ENCODE results near the gene HSF5. TPM values are rescaled to one million over a fixed set of nuclear protein-coding genes. Genes with fewer than 3 reads are reported as not detected.
"Not testable (repeated sequence)": the region's sequence is repeated elsewhere in the genome, so short reads cannot be mapped to it uniquely, and the experiment has no call there.

Gene HSF5
- total RNA-seq, 4 donors from 2014 or later = not detected

DNA sequence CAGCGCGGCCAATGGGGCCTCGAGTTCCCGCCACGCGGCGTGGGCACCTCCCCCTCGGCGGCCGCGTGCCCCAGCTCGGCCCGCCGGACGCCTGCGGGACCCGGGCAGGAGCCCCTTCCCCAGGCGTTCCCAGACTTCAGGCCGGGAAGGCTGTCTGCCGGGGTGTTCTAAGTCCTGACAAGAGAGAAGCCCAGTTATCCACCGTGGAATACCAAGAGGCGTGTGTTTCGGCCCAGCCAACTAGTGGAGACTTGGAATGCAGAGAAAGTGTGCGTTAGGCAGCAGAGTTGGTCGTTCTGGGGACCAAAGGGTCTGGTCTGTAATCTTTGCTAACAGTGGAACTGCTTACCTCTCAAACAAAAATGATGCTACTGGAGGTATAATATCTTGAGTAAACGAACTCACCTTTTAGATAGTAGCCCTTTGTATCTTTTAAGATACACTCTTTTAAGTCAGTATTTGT, 251 bp upstream of the HSF5 start:
- TF ChIP-seq POLR2A (IDR thresholded peaks at IDR 0.05) = no peak
- TF ChIP-seq, protein P1, sequence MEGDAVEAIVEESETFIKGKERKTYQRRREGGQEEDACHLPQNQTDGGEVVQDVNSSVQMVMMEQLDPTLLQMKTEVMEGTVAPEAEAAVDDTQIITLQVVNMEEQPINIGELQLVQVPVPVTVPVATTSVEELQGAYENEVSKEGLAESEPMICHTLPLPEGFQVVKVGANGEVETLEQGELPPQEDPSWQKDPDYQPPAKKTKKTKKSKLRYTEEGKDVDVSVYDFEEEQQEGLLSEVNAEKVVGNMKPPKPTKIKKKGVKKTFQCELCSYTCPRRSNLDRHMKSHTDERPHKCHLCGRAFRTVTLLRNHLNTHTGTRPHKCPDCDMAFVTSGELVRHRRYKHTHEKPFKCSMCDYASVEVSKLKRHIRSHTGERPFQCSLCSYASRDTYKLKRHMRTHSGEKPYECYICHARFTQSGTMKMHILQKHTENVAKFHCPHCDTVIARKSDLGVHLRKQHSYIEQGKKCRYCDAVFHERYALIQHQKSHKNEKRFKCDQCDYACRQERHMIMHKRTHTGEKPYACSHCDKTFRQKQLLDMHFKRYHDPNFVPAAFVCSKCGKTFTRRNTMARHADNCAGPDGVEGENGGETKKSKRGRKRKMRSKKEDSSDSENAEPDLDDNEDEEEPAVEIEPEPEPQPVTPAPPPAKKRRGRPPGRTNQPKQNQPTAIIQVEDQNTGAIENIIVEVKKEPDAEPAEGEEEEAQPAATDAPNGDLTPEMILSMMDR (IDR thresholded peaks at IDR 0.05 in 4 of 5, conservative IDR thresholded peaks at IDR 0.05 in 1 of 5) = no peak
- Histone ChIP-seq H3K4me3 (no peak overlapping the region), H3K9me3 (no peaks in the 10 kb centered on the region), H3K36me3 (peaks cover 0 to 45% of the 10 kb centered on the region in 2 donors), H3K4me1 (no peaks in the 10 kb centered on the region), H3K27me3 (no peaks in the 10 kb centered on the region), H3K27ac (no peak overlapping the region)
- ATAC-seq (no peak), DNase-seq (no peak)
- in situ Hi-C loops (cut with MboI; ENCODE audit: low sequenced_read_pairs in 4 of 4) = no loop called here
- intact Hi-C loops (cut with DNase I; ENCODE audit: low total_unique reads) = no loop called here

DNA sequence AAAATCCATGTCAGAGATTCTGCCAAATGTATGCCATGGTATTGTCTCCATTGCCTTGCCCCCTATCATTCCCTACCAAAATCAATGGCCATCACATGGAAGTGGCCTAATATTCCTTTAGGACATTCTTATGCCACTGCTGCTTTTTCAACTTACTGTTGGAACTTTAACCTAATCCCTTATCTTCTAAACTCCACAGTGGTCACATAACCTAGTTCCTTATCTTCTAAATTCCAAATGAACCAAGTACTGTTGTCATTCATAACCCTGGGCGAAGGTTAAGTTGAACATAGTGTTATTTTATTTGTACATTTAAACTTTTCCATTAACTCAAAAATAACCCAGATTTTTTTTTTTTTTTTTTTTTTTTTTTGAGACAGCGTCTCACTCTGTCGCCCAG, 3.6 kb downstream of the HSF5 start:
- Histone ChIP-seq H3K4me3 (no peak overlapping the region), H3K27me3 (no peaks in the 10 kb centered on the region), H3K9me3 (no peaks in the 10 kb centered on the region), H3K27ac (no peak overlapping the region), H3K36me3 (peaks cover 0 to 12% of the 10 kb centered on the region in 2 donors), H3K4me1 (no peaks in the 10 kb centered on the region)
- intact Hi-C loops (cut with DNase I; ENCODE audit: low total_unique reads) (no loop called here), in situ Hi-C loops (cut with MboI; ENCODE audit: low sequenced_read_pairs in 4 of 4) (no loop called here)
- DNase-seq (no peak), ATAC-seq (no peak)
- TF ChIP-seq, protein P1 (IDR thresholded peaks at IDR 0.05 in 4 of 5, conservative IDR thresholded peaks at IDR 0.05 in 1 of 5) = no peak
- TF ChIP-seq POLR2A (IDR thresholded peaks at IDR 0.05) = no peak

DNA sequence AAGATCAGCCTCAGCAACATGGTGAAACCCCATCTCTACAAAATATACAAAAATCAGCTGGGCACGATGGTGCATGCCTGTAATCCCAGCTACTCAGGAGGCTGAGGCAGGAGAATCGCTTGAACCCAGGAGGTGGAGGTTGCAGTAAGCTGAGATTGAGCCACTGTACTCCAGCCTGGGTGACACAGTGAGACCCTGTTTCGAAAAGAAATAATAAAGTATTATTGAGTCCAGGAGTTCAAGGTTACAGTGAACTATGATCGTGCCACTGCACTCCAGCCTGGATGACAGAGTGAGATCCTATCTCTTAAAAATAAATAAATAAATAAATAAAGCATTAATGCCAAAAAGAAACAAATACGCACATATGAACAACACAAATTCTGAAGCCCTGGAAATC, 6.4 kb downstream of the HSF5 start:
- H3K4me3 ChIP-seq; H3K27me3 ChIP-seq; ATAC-seq; in situ Hi-C loops (cut with MboI; ENCODE audit: low sequenced_read_pairs in 4 of 4); DNase-seq; H3K4me1 ChIP-seq; H3K9me3 ChIP-seq; H3K36me3 ChIP-seq; intact Hi-C loops (cut with DNase I; ENCODE audit: low total_unique reads); H3K27ac ChIP-seq: not testable (repeated sequence)

DNA sequence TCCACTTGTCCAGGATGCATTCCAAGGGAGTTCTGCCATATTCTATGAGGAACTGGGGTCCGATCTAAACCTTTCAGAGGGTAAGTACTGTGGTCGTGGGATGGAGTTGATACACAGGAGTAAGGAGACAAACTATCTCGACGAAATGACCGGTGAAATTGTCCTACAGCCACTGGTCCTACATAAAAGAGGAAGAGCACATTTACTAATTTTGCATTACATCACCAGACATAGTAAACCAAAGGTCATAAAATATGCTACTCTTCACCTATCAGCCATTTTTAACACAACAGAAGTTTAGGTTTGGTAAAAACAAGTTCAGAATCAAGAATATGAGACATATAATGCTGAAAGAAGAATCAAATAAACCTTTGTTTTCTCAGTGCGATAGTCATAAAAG, 8.1 kb downstream of the HSF5 start:
- Histone ChIP-seq H3K4me3 (no peak overlapping the region), H3K9me3 (no peaks in the 10 kb centered on the region), H3K27ac (no peak overlapping the region), H3K36me3 (no peaks in the 10 kb centered on the region), H3K27me3 (no peaks in the 10 kb centered on the region), H3K4me1 (no peaks in the 10 kb centered on the region)
- intact Hi-C loops (cut with DNase I; ENCODE audit: low total_unique reads) (no loop called here), in situ Hi-C loops (cut with MboI; ENCODE audit: low sequenced_read_pairs in 4 of 4) (no loop called here)
- DNase-seq (no peak), ATAC-seq (no peak)
- TF ChIP-seq POLR2A (IDR thresholded peaks at IDR 0.05) = no peak
- TF ChIP-seq, protein P1 (IDR thresholded peaks at IDR 0.05 in 4 of 5, conservative IDR thresholded peaks at IDR 0.05 in 1 of 5) = no peak

DNA sequence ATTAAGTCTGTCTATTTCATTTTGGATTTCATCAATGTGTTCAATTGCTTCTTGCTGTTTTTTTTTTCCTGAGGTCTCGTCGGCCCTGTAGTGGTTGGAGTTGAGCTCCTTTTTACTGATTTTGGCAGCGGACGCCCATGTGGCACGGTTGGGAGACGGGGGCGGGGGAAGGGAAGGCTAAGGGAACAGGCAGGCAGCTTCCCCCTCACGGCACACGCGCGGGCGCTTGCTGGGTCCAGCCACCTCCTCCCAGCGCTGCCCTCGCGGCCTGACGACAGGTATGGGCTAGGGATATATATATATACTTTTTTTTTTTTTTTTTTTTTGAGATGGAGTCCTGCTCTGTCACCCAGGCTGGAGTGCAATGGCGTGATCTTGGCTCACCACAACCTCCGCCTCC, 11.4 kb downstream of the HSF5 start:
- no peak overlapping the region for H3K4me3 ChIP-seq
- DNase-seq (no peak), ATAC-seq (no peak)
- H3K36me3 ChIP-seq = no peaks in the 10 kb centered on the region
- intact Hi-C loops (cut with DNase I; ENCODE audit: low total_unique reads) (no loop called here), in situ Hi-C loops (cut with MboI; ENCODE audit: low sequenced_read_pairs in 4 of 4) (no loop called here)
- TF ChIP-seq, protein P1 (IDR thresholded peaks at IDR 0.05 in 4 of 5, conservative IDR thresholded peaks at IDR 0.05 in 1 of 5) = no peak
- no peak overlapping the region for H3K27ac ChIP-seq
- H3K27me3 ChIP-seq = no peaks in the 10 kb centered on the region
- no peaks in the 10 kb centered on the region for H3K9me3 ChIP-seq
- no peaks in the 10 kb centered on the region for H3K4me1 ChIP-seq
